H1 (cell line): ENCODE results near the gene CTDP1. TPM values are rescaled to one million over a fixed set of nuclear protein-coding genes. Genes with fewer than 3 reads are reported as not detected.

Experiments
- CTCF ChIA-PET: fragments of 300-600 bp; sonication (Branson Sonifier 250); formaldehyde crosslinking; loops from one replicate; lab custom pipeline; 2021; ENCODE audit not compliant: partially characterized antibody; lab: Charles Lee
- POLR2A ChIA-PET: fragments of 300-600 bp; sonication (Branson Sonifier 250); formaldehyde crosslinking; loops from one replicate; lab custom pipeline; 2021; ENCODE audit warnings: inconsistent platforms; ENCODE audit not compliant: partially characterized antibody; lab: Charles Lee
- DNase-seq, 2 experiments: peaks; one replicate each; pipeline versions ENCODE4 v3.0.0 to v3.0.0-alpha.2; 2010 to 2022; ENCODE audit warnings: low spot score in 2 of 2, low read depth in 1 of 2, mixed read lengths in 1 of 2
- FAIRE-seq: peaks from 2 replicates; lab custom pipeline; 2011; peaks lifted over from hg19 to GRCh38; lab: Jason Lieb, UNC
- H2AFZ ChIP-seq: 2 replicates; pipeline ENCODE4 v1.8.1; 2012; ENCODE audit warnings: low read length, inconsistent platforms
- H2AK5ac ChIP-seq: 2 replicates; pipeline ENCODE4 v1.6.1; 2013; ENCODE audit warnings: low read depth, low read length
- H2BK120ac ChIP-seq: replicated peaks from 2 replicates; pipeline ENCODE3; 2013; ENCODE audit warnings: low read depth, low read length, inconsistent platforms
- H2BK12ac ChIP-seq: 2 replicates; pipeline ENCODE4 v1.6.1; 2013; ENCODE audit warnings: low read depth, low read length
- H2BK15ac ChIP-seq: 2 replicates; pipeline ENCODE4 v1.6.1; 2013; ENCODE audit warnings: low read length
- H2BK20ac ChIP-seq: 2 replicates; pipeline ENCODE4 v1.6.1; 2013; ENCODE audit warnings: low read length
- H2BK5ac ChIP-seq: 2 replicates; pipeline ENCODE4 v1.6.1; 2013; ENCODE audit warnings: low read depth, low read length
- H3K14ac ChIP-seq: 2 replicates; pipeline ENCODE4 v1.6.1; 2013; ENCODE audit warnings: inconsistent platforms; ENCODE audit not compliant: insufficient read length
- H3K18ac ChIP-seq: 2 replicates; pipeline ENCODE4 v1.6.1; 2013; ENCODE audit warnings: low read length; ENCODE audit errors: extremely low read depth
- H3K23ac ChIP-seq: 2 replicates; pipeline ENCODE4 v1.6.1; 2013; ENCODE audit warnings: inconsistent platforms; ENCODE audit not compliant: insufficient read length
- H3K23me2 ChIP-seq: 2 replicates; pipeline ENCODE4 v1.6.1; 2013; ENCODE audit warnings: low read depth, low read length
- H3K27ac ChIP-seq: 2 replicates; pipeline ENCODE4 v1.6.1; 2011; ENCODE audit warnings: low read depth, low read length, inconsistent platforms
- H3K27me3 ChIP-seq, 4 experiments: replicated peaks in 1 of 4; 1 replicate in 1 of 4; 2 replicates in 3 of 4; pipeline versions ENCODE4 v1.6.1 to v1.8.1; 2011 to 2013; ENCODE audit warnings: low read length in 3 of 4, mild to moderate bottlenecking in 3 of 4, inconsistent platforms in 2 of 4, mixed read lengths in 2 of 4, moderate library complexity in 1 of 4; ENCODE audit not compliant: control insufficient read depth in 3 of 4, insufficient read depth in 3 of 4; ENCODE audit errors: extremely low read depth in 1 of 4
- H3K36me3 ChIP-seq, 4 experiments: 2 replicates each; pipeline versions ENCODE4 v1.6.1 to v1.8.1; 2011 to 2013; ENCODE audit warnings: mild to moderate bottlenecking in 4 of 4, low read length in 3 of 4, moderate library complexity in 2 of 4, control low read depth in 1 of 4, inconsistent platforms in 1 of 4; ENCODE audit not compliant: insufficient read depth in 4 of 4, control insufficient read depth in 2 of 4
- H3K4ac ChIP-seq: replicated peaks from 2 replicates; pipeline ENCODE3; 2013; ENCODE audit warnings: low read length, low read depth, mixed read lengths, inconsistent platforms; ENCODE audit not compliant: insufficient read length
- H3K4me1 ChIP-seq, 4 experiments: replicated peaks in 1 of 4; 1 replicate in 1 of 4; 2 replicates in 3 of 4; pipeline versions ENCODE4 v1.6.1 to v1.8.1; 2011 to 2013; ENCODE audit warnings: low read length in 3 of 4, inconsistent platforms in 2 of 4, mixed read lengths in 1 of 4; ENCODE audit not compliant: insufficient read depth in 4 of 4, control insufficient read depth in 3 of 4
- H3K4me2 ChIP-seq, 2 experiments: 2 replicates each; pipeline versions ENCODE4 v1.6.1 to v1.8.1; 2011 to 2013; ENCODE audit warnings: low read depth in 2 of 2, low read length in 2 of 2, control low read depth in 1 of 2, inconsistent platforms in 1 of 2, mild to moderate bottlenecking in 1 of 2; ENCODE audit not compliant: insufficient read depth in 1 of 2
- H3K4me3 ChIP-seq, 4 experiments: fragments of 200-600, 300-600 bp in 1 of 4; sonication (generic), shearing (Covaris generic), sonication (Bioruptor Twin) in 1 of 4; 2 replicates each; pipeline versions ENCODE4 v1.5.1 to v1.8.1; 2011 to 2016; ENCODE audit warnings: low read length in 4 of 4, low read depth in 3 of 4, control low read depth in 2 of 4, inconsistent platforms in 2 of 4, mild to moderate bottlenecking in 2 of 4, mixed read lengths in 1 of 4, moderate library complexity in 1 of 4; ENCODE audit not compliant: insufficient read depth in 2 of 4; ENCODE audit errors: extremely low read depth in 1 of 4
- H3K56ac ChIP-seq: replicated peaks from 2 replicates; pipeline ENCODE3; 2013; ENCODE audit warnings: low read depth, mild to moderate bottlenecking, mixed read lengths, low read length, inconsistent platforms; ENCODE audit not compliant: insufficient read length
- H3K79me1 ChIP-seq: 2 replicates; pipeline ENCODE4 v1.6.1; 2013; ENCODE audit warnings: low read depth, low read length, control low read depth
- H3K79me2 ChIP-seq, 2 experiments: 2 replicates each; pipeline versions ENCODE4 v1.6.1 to v1.8.1; 2012 to 2013; ENCODE audit warnings: low read length in 2 of 2, mild to moderate bottlenecking in 2 of 2, inconsistent platforms in 1 of 2; ENCODE audit not compliant: insufficient read depth in 2 of 2, control insufficient read depth in 1 of 2
- H3K9ac ChIP-seq, 4 experiments: replicated peaks in 1 of 4; 1 replicate in 1 of 4; 2 replicates in 3 of 4; pipeline versions ENCODE4 v1.6.1 to v1.8.1; 2011 to 2013; ENCODE audit warnings: low read depth in 3 of 4, low read length in 3 of 4, control low read depth in 2 of 4, mild to moderate bottlenecking in 2 of 4, moderate library complexity in 2 of 4, inconsistent platforms in 1 of 4; ENCODE audit errors: extremely low read depth in 1 of 4
- H3K9me3 ChIP-seq, 2 experiments: 2 replicates each; pipeline versions ENCODE4 v1.6.1 to v1.8.1; 2012 to 2013; ENCODE audit warnings: mild to moderate bottlenecking in 2 of 2, moderate library complexity in 2 of 2, control low read depth in 1 of 2, inconsistent platforms in 1 of 2, low read depth in 1 of 2, low read length in 1 of 2, mixed read lengths in 1 of 2; ENCODE audit not compliant: insufficient read depth in 2 of 2
- H4K20me1 ChIP-seq, 2 experiments: replicated peaks in 1 of 2; 2 replicates each; pipeline versions ENCODE3 to v1.8.1; 2011 to 2013; ENCODE audit warnings: inconsistent platforms in 2 of 2, low read length in 2 of 2, mild to moderate bottlenecking in 1 of 2; ENCODE audit not compliant: insufficient read depth in 2 of 2, control insufficient read depth in 1 of 2
- H4K5ac ChIP-seq: 2 replicates; pipeline ENCODE4 v1.6.1; 2013; ENCODE audit warnings: low read length, low read depth, mixed read lengths, inconsistent platforms; ENCODE audit not compliant: insufficient read length
- H4K8ac ChIP-seq: 2 replicates; pipeline ENCODE4 v1.8.0; 2013; ENCODE audit warnings: mild to moderate bottlenecking, moderate library complexity, low read length, inconsistent platforms; ENCODE audit not compliant: insufficient read depth; ENCODE audit errors: extremely low read depth
- H4K91ac ChIP-seq: replicated peaks from 2 replicates; pipeline ENCODE3; 2013; ENCODE audit warnings: low read length, mixed read lengths, inconsistent platforms; ENCODE audit not compliant: insufficient read length
- BCL11A ChIP-seq, 2 experiments: IDR thresholded peaks; one replicate each; pipeline ENCODE4 v1.6.1; 2011; ENCODE audit warnings: low read depth in 2 of 2, low read length in 2 of 2, mild to moderate bottlenecking in 2 of 2
- BRCA1 ChIP-seq: IDR thresholded peaks from 2 replicates; pipeline ENCODE4 v1.6.1; 2012; ENCODE audit warnings: low read depth, low read length, improper control_type of control experiment
- CEBPB ChIP-seq: IDR thresholded peaks from 2 replicates; pipeline ENCODE4 v1.6.1; 2012; ENCODE audit warnings: low read depth, low read length
- GABPA ChIP-seq: IDR thresholded peaks from 2 replicates; pipeline ENCODE4 v1.6.1; 2011; ENCODE audit warnings: mild to moderate bottlenecking, low read length, moderate library complexity, borderline replicate concordance; ENCODE audit not compliant: insufficient read depth
- GTF2F1 ChIP-seq: IDR thresholded peaks from 2 replicates; pipeline ENCODE4 v1.6.1; 2012; ENCODE audit warnings: low read depth, low read length, improper control_type of control experiment, borderline replicate concordance
- KDM4A ChIP-seq: IDR thresholded peaks from one replicate; pipeline ENCODE4 v1.7.1; 2012; ENCODE audit warnings: low read depth, mild to moderate bottlenecking, moderate library complexity, low read length, inconsistent platforms; ENCODE audit not compliant: severe bottlenecking
- MAFK ChIP-seq: IDR thresholded peaks from 2 replicates; pipeline ENCODE4 v1.6.1; 2012; ENCODE audit warnings: low read depth, mild to moderate bottlenecking, improper control_type of control experiment, low read length
- PHF8 ChIP-seq: fragments of 200-600 bp; sonication (generic); conservative IDR thresholded peaks from 2 replicates; pipeline ENCODE4 v1.7.1; 2012; ENCODE audit warnings: low read depth, mild to moderate bottlenecking, inconsistent platforms, low read length, moderate library complexity
- POLR2A ChIP-seq, 2 experiments: IDR thresholded peaks; 1 replicate in 1 of 2; 2 replicates in 1 of 2; pipeline ENCODE4 v1.6.1; 2011; ENCODE audit warnings: low read depth in 2 of 2, low read length in 2 of 2, mild to moderate bottlenecking in 2 of 2; ENCODE audit errors: control extremely low read depth in 1 of 2
- SIN3A ChIP-seq, 2 experiments: IDR thresholded peaks in 1 of 2; conservative IDR thresholded peaks in 1 of 2; 2 replicates each; pipeline ENCODE4 v1.6.1; 2011 to 2012; ENCODE audit warnings: low read length in 2 of 2, improper control_type of control experiment in 1 of 2, low read depth in 1 of 2, mild to moderate bottlenecking in 1 of 2
- SP1 ChIP-seq: IDR thresholded peaks from 2 replicates; pipeline ENCODE4 v1.6.1; 2011; ENCODE audit warnings: low read depth, low read length
- SUZ12 ChIP-seq: fragments of 200-600 bp; sonication (generic); IDR thresholded peaks from 2 replicates; pipeline ENCODE4 v1.6.1; 2012; ENCODE audit warnings: mild to moderate bottlenecking, inconsistent platforms, low read length, moderate library complexity, mixed read lengths
- WGBS, 2 experiments: shearing (Covaris generic) in 1 of 2; methylation state at CpG; one replicate each; pipeline versions ENCODE4 v1.1.6 to v1.1.7; 2013 to 2015; ENCODE audit warnings: low lambda C conversion rate in 2 of 2, mixed read lengths in 2 of 2, inconsistent platforms in 1 of 2, low coverage in 1 of 2, missing lambda C conversion rate in 1 of 2; ENCODE audit not compliant: insufficient replicate concordance in 2 of 2, insufficient coverage in 1 of 2, insufficient read length in 1 of 2; ENCODE audit errors: extremely low coverage in 1 of 2, missing lambda C conversion rate in 1 of 2; 5-methylcytosine and 5-hydroxymethylcytosine counted together
- polyA plus RNA-seq, 7 experiments: library from polyadenylated mRNA; depleted of rRNA in 3 of 7; stranded (reverse) in 5 of 7; unstranded in 2 of 7; fragments of >200 nt in 5 of 7; fragments of 200-250 nt in 2 of 7; gene quantifications; 1 replicate in 5 of 7; 2 replicates in 1 of 7; 4 replicates in 1 of 7; pipeline versions ENCODE4 v1.2.1 to v1.2.3, GENCODE V29; 2011 to 2013; ENCODE audit warnings: missing spikeins in 2 of 7, mixed read lengths in 2 of 7
- total RNA-seq: library from RNA; stranded (reverse); fragmentation: NEBNext Ultra II Directional; extraction: Animal tissue kit (Norgen Biotek cat#: 25700); gene quantifications from 2 replicates; pipeline ENCODE4 v1.2.1, GENCODE V29; 2021
- TF ChIP-seq, protein P1 (sequence below): IDR thresholded peaks from 2 replicates; pipeline ENCODE4 v1.6.1; 2011; ENCODE audit warnings: low read depth, mild to moderate bottlenecking, low read length; ENCODE audit not compliant: insufficient read depth

CTDP1 gene
- total and polyA plus RNA-seq, 2 of the 8 experiments (the other 6 are each of a cell fraction or from before 2014, with no cell fraction given), result 16.6 to 37.0 TPM

GRCh38 chr18:79680891-79681339 is 1.3 kb downstream of the CTDP1 start:
- no peak overlapping the region for H2BK12ac ChIP-seq
- H3K4me2 ChIP-seq, result peak overlapping the region; percentile 78 to 88
- CTCF ChIA-PET, result interaction anchor here (0.6 to 1.0 kb wide), 2 partner anchors 254 to 263 kb away, joined by 3 read pairs; no protein-coding TSS in a partner anchor
- H3K4me3 ChIP-seq, result peak overlapping the region; percentile 66 to 95 (median 84); a peak in 7 of 8 replicates
- H4K20me1 ChIP-seq, result peaks cover 13 to 34% of the 10 kb centered on the region in 2 experiments
- H4K8ac ChIP-seq, result peak overlapping the region; percentile 38; the same call in 1 of the 2 replicates
- peaks cover 42 to 69% of the 10 kb centered on the region in 2 experiments for H3K79me2 ChIP-seq
- peaks cover 6 to 14% (median 9%) of the 10 kb centered on the region in 4 experiments; a peak in 6 of 7 replicates for H3K4me1 ChIP-seq
- peaks cover 6% of the 10 kb centered on the region; the same call in 1 of the 2 replicates for H3K23me2 ChIP-seq
- no peaks in the 10 kb centered on the region for H3K27me3 ChIP-seq
- H3K27ac ChIP-seq, result no peak overlapping the region; the same call in 1 of the 2 replicates
- no peak overlapping the region for H3K4ac ChIP-seq
- POLR2A ChIA-PET, result interaction anchor here (1.0 kb wide), 1 partner anchor 8 kb away, joined by 3 read pairs; no protein-coding TSS in a partner anchor
- WGBS, 2 experiments, result 88% methylated on average over 15 of the region's 20 CpGs; no CpG with 5 or more reads in 1 of the 2 experiments
- H4K91ac ChIP-seq, result no peak overlapping the region
- no peak overlapping the region for H3K14ac ChIP-seq
- H3K9ac ChIP-seq, result peak overlapping the region in 3 of 4 experiments; percentile 5 to 91 (median 69); a peak in 4 of 7 replicates
- DNase-seq (no peak), FAIRE-seq (no peak)
- H4K5ac ChIP-seq, result no peak overlapping the region
- H2AK5ac ChIP-seq, result no peak overlapping the region
- H2AFZ ChIP-seq, result no peak overlapping the region
- H2BK20ac ChIP-seq, result no peak overlapping the region
- no peak overlapping the region for H3K56ac ChIP-seq
- no peak overlapping the region for H2BK15ac ChIP-seq
- no peak overlapping the region for H2BK120ac ChIP-seq
- no peaks in the 10 kb centered on the region for H3K9me3 ChIP-seq
- no peak overlapping the region for H2BK5ac ChIP-seq
- H3K18ac ChIP-seq, result no peak overlapping the region
- H3K79me1 ChIP-seq, result peaks cover 33% of the 10 kb centered on the region
- H3K36me3 ChIP-seq, result peaks cover 0 to 11% (median under 1%) of the 10 kb centered on the region in 4 experiments; a peak in 4 of 8 replicates
- no peak overlapping the region for H3K23ac ChIP-seq
- no peak for TF ChIP-seq PHF8
- no peak for TF ChIP-seq GABPA
- TF ChIP-seq BRCA1, result no peak
- TF ChIP-seq KDM4A, result no peak
- no peak for TF ChIP-seq GTF2F1
- TF ChIP-seq, protein P1, sequence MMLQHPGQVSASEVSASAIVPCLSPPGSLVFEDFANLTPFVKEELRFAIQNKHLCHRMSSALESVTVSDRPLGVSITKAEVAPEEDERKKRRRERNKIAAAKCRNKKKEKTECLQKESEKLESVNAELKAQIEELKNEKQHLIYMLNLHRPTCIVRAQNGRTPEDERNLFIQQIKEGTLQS, result no peak
- no peak for TF ChIP-seq SIN3A (conservative IDR thresholded peaks at IDR 0.05 in 1 of 2, IDR thresholded peaks at IDR 0.05 in 1 of 2; ENCODE audit: low read depth in 1 of 2, low read length in 2 of 2)
- TF ChIP-seq SUZ12, result no peak
- TF ChIP-seq BCL11A (IDR thresholded peaks at IDR 0.05; ENCODE audit: low read depth in 2 of 2, low read length in 2 of 2), result no peak
- no peak for TF ChIP-seq CEBPB
- no peak for TF ChIP-seq MAFK
- TF ChIP-seq POLR2A (IDR thresholded peaks at IDR 0.05; ENCODE audit: control extremely low read depth in 1 of 2, low read depth in 2 of 2, low read length in 2 of 2), result no peak
- no peak for TF ChIP-seq SP1
